Liver (tissue), 3 donors: ENCODE data around the gene AWAT2.

ENCODE experiments used
- CTCF ChIP-seq: fragments of 150-350 bp; IDR thresholded peaks from 2 replicates; pipeline ENCODE4 v1.5.1; 2017; ENCODE audit warnings: improper control_type of control experiment, low read depth, low read length; ENCODE audit not compliant: missing input control
- EGR1 ChIP-seq, 2 donors: IDR thresholded peaks; 2 replicates each; pipeline ENCODE4 v1.6.1; 2016 to 2018; ENCODE audit warnings: antibody characterized with exemption in 2 of 2, low read depth in 2 of 2
- HNF4G ChIP-seq: IDR thresholded peaks from 2 replicates; pipeline ENCODE4 v1.6.1; 2016; ENCODE audit warnings: antibody characterized with exemption
- JUND ChIP-seq, 2 donors: IDR thresholded peaks; 2 replicates each; pipeline ENCODE4 v1.6.1; 2016; ENCODE audit warnings: antibody characterized with exemption in 2 of 2
- RAD21 ChIP-seq, 2 donors: IDR thresholded peaks; 2 replicates each; pipeline ENCODE4 v1.6.1; 2016; ENCODE audit warnings: antibody characterized with exemption in 2 of 2, mild to moderate bottlenecking in 2 of 2
- REST ChIP-seq: IDR thresholded peaks from 2 replicates; pipeline ENCODE4 v1.6.1; 2016; ENCODE audit warnings: antibody characterized with exemption, mild to moderate bottlenecking
- RXRA ChIP-seq, 2 donors: IDR thresholded peaks; 2 replicates each; pipeline ENCODE4 v1.6.1; 2017 to 2018; ENCODE audit warnings: antibody characterized with exemption in 2 of 2, mild to moderate bottlenecking in 1 of 2
- TAF1 ChIP-seq: conservative IDR thresholded peaks from 2 replicates; pipeline ENCODE4 v1.6.1; 2016; ENCODE audit warnings: antibody characterized with exemption, mild to moderate bottlenecking
- YY1 ChIP-seq: IDR thresholded peaks from 2 replicates; pipeline ENCODE4 v1.6.1; 2016; ENCODE audit warnings: antibody characterized with exemption, mild to moderate bottlenecking
- ZBTB33 ChIP-seq: IDR thresholded peaks from 2 replicates; pipeline ENCODE4 v1.6.1; 2016; ENCODE audit warnings: antibody characterized with exemption
- donor health status: healthy.
- donor health status: healthy.

GRCh38 chrX:70096052-70096451 lies 46.3 kb upstream of the AWAT2 start:
- TF ChIP-seq REST = no peak
- no peak for TF ChIP-seq CTCF
- no peak for TF ChIP-seq RXRA (IDR thresholded peaks at IDR 0.05)
- TF ChIP-seq JUND (IDR thresholded peaks at IDR 0.05) = no peak
- peak; percentile 32 to 45 for TF ChIP-seq RAD21 (IDR thresholded peaks at IDR 0.05)
- TF ChIP-seq YY1 = no peak
- no peak for TF ChIP-seq EGR1 (IDR thresholded peaks at IDR 0.05; ENCODE audit: low read depth in 2 of 2)
- TF ChIP-seq HNF4G = no peak
- no peak for TF ChIP-seq TAF1
- no peak for TF ChIP-seq ZBTB33
